Measurements from ENCODE around the gene DMBT1. TPM values are rescaled to one million over a fixed set of nuclear protein-coding genes. Genes with fewer than 3 reads are reported as not detected.
A peak's percentile ranks its signal among the peaks of the same experiment; 100 is the strongest.

Gene DMBT1
- total RNA-seq, 2 experiments from 2014 or later, result not detected

DNA sequence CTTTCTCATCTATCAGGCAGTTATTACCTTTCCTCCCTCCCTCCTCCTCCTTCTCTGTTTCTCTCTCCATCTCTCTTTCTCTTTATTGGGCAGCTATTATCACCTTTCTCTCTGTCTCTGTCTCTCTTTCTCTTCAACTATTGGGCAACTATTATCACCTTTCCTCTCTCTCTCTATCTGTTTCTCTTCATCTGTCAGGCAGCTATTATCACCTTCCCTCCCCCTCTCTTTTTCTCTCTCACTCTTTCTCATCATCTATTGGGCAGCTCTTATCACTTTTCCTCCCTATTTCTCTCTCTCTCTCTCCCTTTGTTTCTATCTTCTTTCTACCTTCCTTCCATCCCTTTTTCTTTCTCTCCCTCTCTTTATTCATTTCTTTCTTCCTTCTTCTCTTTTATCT is 1.2 kb downstream of the DMBT1 start:
- peaks cover 31% of the 10 kb centered on the region for H3K4me1 ChIP-seq (ENCODE audit: insufficient read depth, low read length)
- no peak overlapping the region for H3K27ac ChIP-seq (ENCODE audit: low read depth in 1 of 2, low read length in 2 of 2)
- peaks cover 43% of the 10 kb centered on the region for H3K4me1 Mint-ChIP-seq (ENCODE audit: low read depth)
- peaks cover 0 to 9% of the 10 kb centered on the region in 2 experiments for H3K27me3 ChIP-seq (ENCODE audit: control insufficient read depth in 1 of 2, insufficient read depth in 2 of 2, low read length in 2 of 2)
- peaks cover 0 to 5% of the 10 kb centered on the region in 2 experiments for H3K9me3 ChIP-seq (ENCODE audit: control insufficient read depth in 1 of 2, insufficient read depth in 1 of 2, low read length in 2 of 2)
- intact Hi-C loops (cut with DNase I, micrococcal nuclease), result loop anchor here (5.0 to 10.0 kb wide), 2 partner anchors 49 to 993 kb away; no protein-coding TSS in a partner anchor
- no peak overlapping the region for H3K27ac Mint-ChIP-seq
- H3K36me3 Mint-ChIP-seq (ENCODE audit: low read depth), result no peaks in the 10 kb centered on the region
- CTCF ChIA-PET, result no interaction called here
- ATAC-seq (ENCODE audit: poor library complexity), result no peak
- peaks cover 12% of the 10 kb centered on the region for H3K27me3 Mint-ChIP-seq
- POLR2A ChIA-PET, result interaction anchor here (0.5 kb wide), 1 partner anchor 228 kb away, joined by 3 read pairs; no protein-coding TSS in a partner anchor
- no peak overlapping the region for H3K4me3 Mint-ChIP-seq
- H3K4me3 ChIP-seq (ENCODE audit: low read length), result no peak overlapping the region
- TF ChIP-seq, protein P1, sequence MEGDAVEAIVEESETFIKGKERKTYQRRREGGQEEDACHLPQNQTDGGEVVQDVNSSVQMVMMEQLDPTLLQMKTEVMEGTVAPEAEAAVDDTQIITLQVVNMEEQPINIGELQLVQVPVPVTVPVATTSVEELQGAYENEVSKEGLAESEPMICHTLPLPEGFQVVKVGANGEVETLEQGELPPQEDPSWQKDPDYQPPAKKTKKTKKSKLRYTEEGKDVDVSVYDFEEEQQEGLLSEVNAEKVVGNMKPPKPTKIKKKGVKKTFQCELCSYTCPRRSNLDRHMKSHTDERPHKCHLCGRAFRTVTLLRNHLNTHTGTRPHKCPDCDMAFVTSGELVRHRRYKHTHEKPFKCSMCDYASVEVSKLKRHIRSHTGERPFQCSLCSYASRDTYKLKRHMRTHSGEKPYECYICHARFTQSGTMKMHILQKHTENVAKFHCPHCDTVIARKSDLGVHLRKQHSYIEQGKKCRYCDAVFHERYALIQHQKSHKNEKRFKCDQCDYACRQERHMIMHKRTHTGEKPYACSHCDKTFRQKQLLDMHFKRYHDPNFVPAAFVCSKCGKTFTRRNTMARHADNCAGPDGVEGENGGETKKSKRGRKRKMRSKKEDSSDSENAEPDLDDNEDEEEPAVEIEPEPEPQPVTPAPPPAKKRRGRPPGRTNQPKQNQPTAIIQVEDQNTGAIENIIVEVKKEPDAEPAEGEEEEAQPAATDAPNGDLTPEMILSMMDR (IDR thresholded peaks at IDR 0.05), result no peak
- no peak for DNase-seq
- no peaks in the 10 kb centered on the region for H3K36me3 ChIP-seq (ENCODE audit: insufficient read depth, low read length)
- H3K9me3 Mint-ChIP-seq, result no peaks in the 10 kb centered on the region

DNA sequence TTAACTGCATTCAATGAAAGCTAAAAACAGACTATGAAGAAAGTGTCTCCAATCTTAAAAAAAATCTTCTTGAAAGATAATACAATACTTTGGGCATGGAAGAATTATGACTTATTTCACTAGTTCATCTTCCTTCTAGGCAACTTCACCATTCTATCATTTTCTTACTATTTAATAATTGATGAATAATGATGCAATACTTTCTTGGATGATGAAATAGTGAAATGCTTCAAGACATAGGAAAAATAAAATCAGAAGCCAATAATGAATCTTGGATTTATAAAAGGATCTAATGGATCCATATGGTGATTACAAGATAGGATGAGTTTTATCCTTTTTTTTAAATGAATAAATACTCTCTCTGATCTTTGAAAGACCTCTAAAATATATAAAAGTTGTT is 4.4 kb downstream of the DMBT1 start:
- Mint-ChIP-seq H3K27ac (no peak overlapping the region), H3K36me3 (ENCODE audit: low read depth) (no peaks in the 10 kb centered on the region), H3K9me3 (no peaks in the 10 kb centered on the region), H3K4me3 (no peak overlapping the region), H3K4me1 (ENCODE audit: low read depth) (peaks cover 22% of the 10 kb centered on the region), H3K27me3 (peaks cover 32% of the 10 kb centered on the region)
- intact Hi-C loops (cut with DNase I, micrococcal nuclease), result loop anchor here (1.0 to 10.0 kb wide), 7 partner anchors 40 to 990 kb away; no protein-coding TSS in a partner anchor
- no peak overlapping the region for H3K27ac ChIP-seq (ENCODE audit: low read depth in 1 of 2, low read length in 2 of 2)
- ChIA-PET POLR2A (interaction anchor here (0.8 kb wide), 2 partner anchors 37 to 266 kb away, joined by 3 read pairs; no protein-coding TSS in a partner anchor), CTCF (interaction anchor here (0.7 to 2.7 kb wide), 8 partner anchors 10 to 269 kb away, joined by 3 to 16 read pairs (median 4); no protein-coding TSS in a partner anchor)
- ATAC-seq (ENCODE audit: poor library complexity) (no peak), DNase-seq (no peak)
- peaks cover 4% of the 10 kb centered on the region for H3K4me1 ChIP-seq (ENCODE audit: insufficient read depth, low read length)
- TF ChIP-seq, protein P1 (IDR thresholded peaks at IDR 0.05), result no peak
- no peaks in the 10 kb centered on the region for H3K36me3 ChIP-seq (ENCODE audit: insufficient read depth, low read length)
- peaks cover 5 to 15% of the 10 kb centered on the region in 2 experiments for H3K27me3 ChIP-seq (ENCODE audit: control insufficient read depth in 1 of 2, insufficient read depth in 2 of 2, low read length in 2 of 2)
- no peak overlapping the region for H3K4me3 ChIP-seq (ENCODE audit: low read length)
- no peaks in the 10 kb centered on the region for H3K9me3 ChIP-seq (ENCODE audit: control insufficient read depth in 1 of 2, insufficient read depth in 1 of 2, low read length in 2 of 2)

DNA sequence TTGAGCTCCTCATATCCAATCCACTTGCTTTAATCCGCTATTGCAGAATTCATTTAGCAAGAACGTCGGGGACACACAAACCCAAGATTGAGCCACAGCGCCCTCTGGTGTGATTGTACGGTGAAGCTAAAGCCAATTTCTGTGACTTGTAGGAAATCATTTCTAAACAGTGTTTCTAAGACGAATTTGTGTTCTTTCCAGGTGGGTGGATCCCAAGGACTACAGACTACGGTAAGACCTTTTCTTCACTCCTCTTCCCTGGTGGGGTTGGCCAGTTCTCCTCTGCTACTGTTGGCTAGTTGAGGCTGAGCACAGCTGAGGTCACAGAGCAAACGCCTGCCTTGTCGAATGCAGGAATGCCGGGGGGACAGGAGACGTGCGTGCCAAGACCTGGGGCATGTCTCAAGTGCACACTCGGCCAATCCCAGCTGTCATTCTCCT is 5.2 kb downstream of the DMBT1 start:
- POLR2A ChIA-PET, result interaction anchor here (0.8 kb wide), 1 partner anchor 37 kb away, joined by 3 read pairs; no protein-coding TSS in a partner anchor
- Histone ChIP-seq H3K36me3 (ENCODE audit: insufficient read depth, low read length) (no peaks in the 10 kb centered on the region), H3K4me1 (ENCODE audit: insufficient read depth, low read length) (peaks cover 4% of the 10 kb centered on the region), H3K27me3 (ENCODE audit: control insufficient read depth in 1 of 2, insufficient read depth in 2 of 2, low read length in 2 of 2) (peaks cover 5 to 15% of the 10 kb centered on the region in 2 experiments), H3K4me3 (ENCODE audit: low read length) (no peak overlapping the region), H3K27ac (ENCODE audit: low read depth in 1 of 2, low read length in 2 of 2) (no peak overlapping the region), H3K9me3 (ENCODE audit: control insufficient read depth in 1 of 2, insufficient read depth in 1 of 2, low read length in 2 of 2) (no peaks in the 10 kb centered on the region)
- Mint-ChIP-seq H3K4me1 (ENCODE audit: low read depth) (peaks cover 15% of the 10 kb centered on the region), H3K4me3 (no peak overlapping the region), H3K36me3 (ENCODE audit: low read depth) (no peaks in the 10 kb centered on the region), H3K27me3 (peaks cover 33% of the 10 kb centered on the region), H3K9me3 (no peaks in the 10 kb centered on the region), H3K27ac (no peak overlapping the region)
- ATAC-seq (ENCODE audit: poor library complexity), result no peak
- CTCF ChIA-PET, result interaction anchor here (0.7 to 2.7 kb wide), 10 partner anchors 11 to 269 kb away, joined by 3 to 16 read pairs (median 4); no protein-coding TSS in a partner anchor
- DNase-seq, result peak; percentile 50 to 84 (median 68)
- TF ChIP-seq, protein P1 (IDR thresholded peaks at IDR 0.05), result peak; percentile 78
- intact Hi-C loops (cut with DNase I, micrococcal nuclease), result loop anchor here (1.0 to 10.0 kb wide), 9 partner anchors 40 to 993 kb away; no protein-coding TSS in a partner anchor

All from CD4-positive, alpha-beta T cell (primary cell).